Activated CD8-positive, alpha-beta memory T cell treated with anti-CD3 and anti-CD28 coated beads for 48 hours (primary cell): Measurements from ENCODE around the gene GATB.
A peak's percentile ranks its signal among the peaks of the same experiment; 100 is the strongest.

Experiments
- DNase-seq, 3 experiments: peaks; one replicate each; pipeline ENCODE4 v3.0.0-alpha.2; 2020; ENCODE audit warnings: low read depth in 2 of 3, low spot score in 2 of 3

GATB gene

GRCh38 chr4:151760712-151761661 lies at the start of gene GATB:
GATB (minus strand) TSS chr4:151761007; CDS start chr4:151760982, 25 bp downstream.
- peak; percentile 45 to 73 (median 64) for DNase-seq

GRCh38 chr4:151810476-151810875 lies 49.7 kb upstream of the GATB start:
- no peak for DNase-seq

GRCh38 chr4:151809716-151810115 lies 48.9 kb upstream of the GATB start:
- DNase-seq = no peak

- no peak for DNase-seq
Measured at GRCh38 chr4:151808542-151808941, 47.7 kb upstream of the GATB start.

GRCh38 chr4:151808120-151808529 lies 47.3 kb upstream of the GATB start:
- DNase-seq = no peak

- no peak for DNase-seq
Measured at GRCh38 chr4:151807220-151807619, 46.4 kb upstream of the GATB start.

GRCh38 chr4:151806511-151806927 lies 45.7 kb upstream of the GATB start:
- no peak for DNase-seq

GRCh38 chr4:151804821-151805220 lies 44.0 kb upstream of the GATB start:
- DNase-seq = no peak

GRCh38 chr4:151804086-151804630 lies 43.4 kb upstream of the GATB start:
- no peak for DNase-seq

GRCh38 chr4:151803246-151803645 lies 42.4 kb upstream of the GATB start:
- DNase-seq = no peak

- peak; percentile 4 to 15 (median 10) for DNase-seq
Measured at GRCh38 chr4:151801547-151802516, 41.0 kb upstream of the GATB start.

GRCh38 chr4:151799417-151800012 lies 38.7 kb upstream of the GATB start:
- DNase-seq = no peak

- DNase-seq = no peak
Measured at GRCh38 chr4:151798678-151799416, 38.0 kb upstream of the GATB start.

- DNase-seq = no peak
Measured at GRCh38 chr4:151797853-151798252, 37.0 kb upstream of the GATB start.

GRCh38 chr4:151797131-151797530 lies 36.3 kb upstream of the GATB start:
- no peak for DNase-seq

- no peak for DNase-seq
Measured at GRCh38 chr4:151796106-151796505, 35.3 kb upstream of the GATB start.

GRCh38 chr4:151792995-151793394 lies 32.2 kb upstream of the GATB start:
- DNase-seq = no peak

GRCh38 chr4:151792530-151792929 lies 31.7 kb upstream of the GATB start:
- DNase-seq = no peak

GRCh38 chr4:151788021-151788420 lies 27.2 kb upstream of the GATB start:
- no peak for DNase-seq

- DNase-seq = no peak
Measured at GRCh38 chr4:151786158-151786495, 25.3 kb upstream of the GATB start.
